DMS 273 treated with DMSO at 0.1 percent for 48 hours (cell line): ENCODE data around the gene NPAS4.
"Not testable (repeated sequence)": the region's sequence is repeated elsewhere in the genome, so short reads cannot be mapped to it uniquely, and the experiment has no call there.

ENCODE experiments used
- DNase-seq: peaks from one replicate; lab custom pipeline; 2025; lab: John Stamatoyannopoulos, UW

The NPAS4 gene

DNA sequence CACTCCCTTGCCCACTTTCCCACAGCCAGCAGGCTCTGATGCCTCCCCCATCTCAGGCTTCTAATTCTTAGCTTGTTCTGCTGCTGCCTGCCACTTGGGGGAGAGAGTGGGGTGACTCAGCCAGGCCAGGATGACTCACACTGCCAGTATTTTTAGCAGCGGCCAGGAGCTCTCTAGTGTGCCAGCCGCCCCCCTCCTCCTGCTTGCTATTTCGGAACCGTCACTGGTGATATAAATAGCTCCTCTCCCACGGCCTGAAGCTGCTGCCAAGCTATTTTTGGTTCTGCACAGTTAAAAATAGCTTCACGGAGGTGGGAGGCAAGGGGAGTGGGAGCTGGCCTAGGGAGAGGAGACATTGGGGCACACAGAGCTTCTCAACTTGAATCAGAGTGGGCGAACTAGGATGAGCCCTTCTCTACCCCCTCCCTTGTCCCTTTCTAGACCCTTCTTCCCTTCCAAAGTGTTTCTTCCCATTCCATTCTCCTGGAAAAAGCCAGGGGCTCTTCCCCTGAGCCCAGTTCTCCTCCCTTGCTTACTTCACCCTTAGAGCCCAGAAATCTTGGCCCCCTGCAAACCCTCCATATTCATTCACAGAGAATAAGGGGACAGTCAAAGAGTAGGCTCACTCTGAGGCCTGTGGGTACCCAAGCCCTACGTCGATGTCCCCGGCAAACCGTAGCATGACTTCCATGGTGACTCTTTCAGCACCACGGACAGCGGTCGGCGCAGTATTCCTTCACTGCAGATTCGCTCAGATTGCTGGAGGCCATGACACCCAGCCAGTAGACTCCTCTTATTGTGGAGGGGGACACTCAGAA lies 2.5 kb upstream of the NPAS4 start:
- peak; percentile 55 for DNase-seq

DNA sequence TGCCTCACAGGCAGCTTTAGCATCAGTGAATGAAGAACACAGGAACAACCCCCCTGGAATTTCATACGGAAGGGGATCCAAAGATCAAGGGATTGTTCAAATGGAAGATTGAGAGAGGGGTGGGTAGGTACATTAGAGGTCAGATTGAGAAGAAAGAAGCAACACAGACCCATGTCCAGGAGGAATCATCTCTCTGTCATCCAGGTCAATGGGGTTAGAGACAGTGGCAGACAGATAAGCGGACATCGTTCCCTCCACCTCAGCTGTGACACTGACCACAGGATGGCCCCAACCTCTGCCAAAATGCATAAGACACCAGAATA lies 1.9 kb upstream of the NPAS4 start:
- no peak for DNase-seq

DNA sequence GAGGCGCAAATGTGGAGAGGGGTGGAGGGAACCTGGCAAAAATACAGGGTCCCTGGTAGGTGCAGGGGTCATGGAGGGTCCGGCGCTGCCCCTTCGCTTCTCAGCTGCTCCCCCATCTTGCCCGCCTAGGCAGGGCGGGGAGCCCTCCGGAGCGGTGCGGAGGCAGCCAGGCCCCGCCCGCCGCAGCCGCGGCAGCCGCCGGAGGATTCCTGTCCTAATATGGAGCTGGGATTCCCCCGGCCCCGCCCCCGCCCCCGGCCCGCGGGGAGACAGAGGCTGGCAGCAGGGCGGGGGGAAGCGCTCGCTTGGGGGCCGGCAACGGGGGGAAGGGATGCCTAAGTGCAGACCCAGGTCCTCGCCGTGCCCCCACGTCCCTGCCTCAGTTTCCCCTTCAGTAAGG lies 1.0 kb upstream of the NPAS4 start:
- no peak for DNase-seq

DNA sequence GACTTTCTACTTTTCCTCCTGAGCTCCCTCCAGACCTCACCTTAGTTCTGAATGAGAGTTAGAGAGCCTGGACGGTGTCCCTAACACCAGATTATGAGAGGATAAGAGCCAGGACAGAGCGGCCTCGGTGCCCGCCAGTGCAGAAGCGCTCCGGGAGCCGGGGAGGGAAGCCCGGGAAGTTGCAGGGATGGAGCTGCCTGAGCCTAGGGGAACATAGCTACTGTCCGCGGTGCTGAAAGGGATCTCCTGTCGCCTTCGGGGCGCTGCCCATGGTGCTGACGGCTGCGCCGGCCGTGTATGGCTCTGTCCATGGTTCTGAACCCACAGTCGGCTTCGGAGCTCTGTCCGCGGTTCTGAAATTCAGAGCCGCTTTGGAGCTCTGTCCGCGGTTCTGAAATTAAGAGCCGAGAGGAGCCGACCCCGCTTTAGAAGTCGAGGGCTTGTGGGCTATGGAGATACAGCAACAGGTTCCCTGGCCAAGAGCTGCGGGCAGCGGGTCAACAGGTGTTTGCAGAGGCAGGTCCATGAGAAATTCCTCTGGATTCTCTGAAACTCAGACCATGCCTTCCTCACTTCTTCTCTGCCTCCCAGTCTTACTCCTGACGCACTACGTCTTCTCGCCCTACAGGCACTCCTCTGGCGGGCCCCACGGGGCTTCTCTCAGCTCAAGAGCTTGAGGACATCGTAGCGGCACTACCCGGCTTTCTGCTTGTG lies 814 bp downstream of the NPAS4 start:
- DNase-seq = no peak

DNA sequence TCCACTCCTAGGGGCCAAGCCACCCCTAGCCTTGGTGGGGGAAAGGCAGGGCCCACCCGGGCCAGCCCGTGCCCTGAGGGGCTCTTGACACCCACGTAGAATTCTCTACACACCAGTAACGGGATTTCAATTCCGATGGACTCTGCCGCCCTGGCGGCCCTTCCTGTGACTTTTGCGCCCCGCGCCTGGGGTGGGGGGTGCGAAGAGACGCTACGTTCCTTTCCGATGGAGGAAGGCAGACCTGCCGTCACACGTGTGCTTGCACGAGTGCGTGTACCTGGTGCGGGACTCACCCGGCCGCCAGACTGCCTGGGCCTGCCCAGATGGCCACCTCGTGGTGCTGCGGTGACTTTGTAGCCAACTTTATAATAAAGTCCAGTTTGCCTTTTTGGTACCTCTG lies 5.5 kb downstream of the NPAS4 start:
- DNase-seq = no peak

DNA sequence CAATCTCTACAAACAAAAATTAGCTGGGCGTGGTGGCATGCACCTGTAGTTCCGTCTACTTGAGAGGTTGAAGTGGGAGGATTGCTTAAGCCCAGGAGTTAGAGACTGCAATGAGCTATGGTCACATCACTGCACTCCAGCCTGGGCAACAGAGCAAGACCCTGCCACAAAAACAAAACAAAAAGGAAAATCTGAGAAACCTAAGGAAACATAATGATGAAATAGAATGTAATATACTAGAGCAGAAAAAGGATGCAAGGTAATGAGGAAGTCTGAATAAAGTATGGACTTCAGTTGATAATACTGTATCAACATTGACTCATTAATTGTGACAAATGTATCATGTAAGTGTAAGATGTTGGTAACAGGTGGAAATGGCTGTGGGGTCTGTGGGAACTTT lies 8.1 kb downstream of the NPAS4 start:
- DNase-seq = no peak

DNA sequence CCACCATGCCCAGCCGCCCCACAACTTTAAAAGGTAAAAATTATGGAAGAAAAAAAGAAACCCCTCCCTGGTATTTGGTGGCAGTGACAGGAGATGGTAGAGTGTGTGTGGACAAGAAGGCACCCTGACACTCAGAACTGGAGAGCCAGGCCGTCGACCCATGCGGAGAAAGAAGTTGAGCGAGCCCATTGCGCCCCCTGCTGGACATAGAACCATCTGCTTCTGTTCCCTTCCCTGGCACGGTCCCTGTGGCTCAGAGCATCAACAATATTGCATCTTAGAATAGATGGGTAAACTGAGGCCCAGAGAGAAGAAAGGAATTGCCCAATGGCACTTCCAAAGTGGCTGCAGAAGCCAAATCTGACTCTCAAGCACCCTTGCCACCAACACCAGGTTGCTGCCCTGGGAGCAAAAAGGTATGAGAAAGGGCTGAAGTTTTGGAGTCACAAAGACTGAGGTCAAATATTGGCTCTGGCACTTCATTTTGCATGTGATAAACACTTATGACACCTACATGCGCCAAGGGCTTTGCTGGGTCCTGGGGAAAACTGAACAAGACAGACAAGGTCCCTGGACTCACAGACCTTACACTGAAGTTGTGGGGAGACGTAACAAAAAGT lies 9.3 kb downstream of the NPAS4 start:
- peak; percentile 21 for DNase-seq

DNA sequence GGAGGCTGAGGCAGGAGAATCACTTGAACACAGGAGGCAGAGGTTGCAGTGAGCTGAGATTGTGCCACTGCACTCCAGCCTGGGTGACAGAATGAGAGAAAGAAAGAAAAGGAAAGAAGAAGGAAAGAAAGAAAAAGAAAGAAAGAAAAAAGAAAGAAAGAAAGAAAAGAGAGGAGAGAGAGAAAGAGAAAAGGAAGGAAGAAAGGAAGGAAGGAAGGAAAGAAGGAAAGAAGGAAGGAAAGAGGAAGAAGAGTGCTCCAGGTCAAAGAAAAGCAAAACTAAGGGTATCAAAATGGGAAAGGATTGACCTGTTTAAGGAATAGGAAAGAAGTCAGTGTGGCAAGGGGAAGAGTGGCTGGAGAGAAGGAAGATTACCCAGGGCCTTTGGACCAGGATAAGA lies 10.5 kb downstream of the NPAS4 start:
- DNase-seq = not testable (repeated sequence)

DNA sequence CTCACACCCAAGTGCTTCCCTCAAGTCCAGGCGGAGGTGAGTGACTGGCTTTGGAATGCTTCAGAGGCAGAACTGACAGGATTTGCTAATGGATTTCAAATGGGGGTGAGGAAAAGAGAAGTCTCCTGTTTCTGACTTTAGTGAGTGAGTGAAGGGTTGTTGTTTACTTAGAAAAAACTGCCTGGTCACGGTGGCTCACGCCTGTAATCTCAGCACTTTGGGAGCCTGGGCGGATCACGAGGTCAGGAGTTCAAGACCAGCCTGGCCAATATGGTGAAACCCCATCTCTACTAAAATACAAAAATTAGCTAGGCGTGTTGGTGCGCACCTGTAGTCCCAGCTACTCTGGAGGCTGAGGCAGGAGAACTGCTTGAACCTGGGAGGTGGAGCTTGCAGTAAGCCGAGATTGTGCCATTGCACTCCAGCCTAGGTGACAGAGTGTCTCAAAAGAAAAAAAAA lies 11.1 kb downstream of the NPAS4 start:
- not testable (repeated sequence) for DNase-seq

DNA sequence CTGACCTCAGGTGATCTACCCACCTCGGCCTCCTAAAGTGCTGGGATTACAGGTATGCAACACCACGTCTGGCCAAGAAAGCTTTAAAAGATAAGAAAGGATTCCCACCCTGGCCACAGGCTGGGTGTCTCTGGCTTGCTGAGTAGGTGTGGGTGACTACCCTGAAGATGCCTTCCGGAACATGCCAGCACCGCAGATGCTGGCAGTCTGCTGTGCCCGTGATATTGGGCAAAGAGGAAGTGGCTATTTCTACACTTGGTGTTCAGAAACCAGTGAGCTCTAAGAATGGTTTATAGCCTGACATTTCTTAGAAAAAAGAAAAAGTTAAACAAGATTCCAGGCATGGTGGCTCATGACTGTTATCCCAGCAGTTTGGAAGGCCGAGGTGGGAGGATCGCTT lies 11.8 kb downstream of the NPAS4 start:
- no peak for DNase-seq

DNA sequence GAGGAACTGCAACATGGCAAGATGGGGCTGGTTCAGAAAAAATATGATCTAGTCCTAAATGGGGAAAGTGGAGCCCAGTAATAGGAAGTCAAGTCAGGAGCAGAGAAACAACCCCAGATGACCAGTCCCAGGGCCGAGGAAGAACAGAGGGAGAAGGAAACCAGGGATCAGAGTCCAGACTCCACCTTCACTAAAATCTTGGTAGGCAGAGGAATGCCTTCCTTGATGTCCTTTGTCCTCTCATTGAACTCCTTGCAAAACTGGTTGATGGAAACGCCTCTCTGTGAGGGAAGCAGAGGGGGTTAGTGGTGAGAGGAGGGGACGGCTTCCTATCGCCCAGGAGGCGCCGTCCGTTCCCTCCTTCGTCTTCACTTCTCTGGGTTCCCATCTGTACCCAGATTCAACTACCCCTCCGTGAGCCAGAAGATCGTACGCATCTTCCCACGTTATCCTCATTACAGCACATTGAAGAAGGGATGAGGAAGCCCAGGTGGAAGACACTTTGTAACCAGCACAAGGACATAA lies 17.2 kb downstream of the NPAS4 start:
- no peak for DNase-seq

DNA sequence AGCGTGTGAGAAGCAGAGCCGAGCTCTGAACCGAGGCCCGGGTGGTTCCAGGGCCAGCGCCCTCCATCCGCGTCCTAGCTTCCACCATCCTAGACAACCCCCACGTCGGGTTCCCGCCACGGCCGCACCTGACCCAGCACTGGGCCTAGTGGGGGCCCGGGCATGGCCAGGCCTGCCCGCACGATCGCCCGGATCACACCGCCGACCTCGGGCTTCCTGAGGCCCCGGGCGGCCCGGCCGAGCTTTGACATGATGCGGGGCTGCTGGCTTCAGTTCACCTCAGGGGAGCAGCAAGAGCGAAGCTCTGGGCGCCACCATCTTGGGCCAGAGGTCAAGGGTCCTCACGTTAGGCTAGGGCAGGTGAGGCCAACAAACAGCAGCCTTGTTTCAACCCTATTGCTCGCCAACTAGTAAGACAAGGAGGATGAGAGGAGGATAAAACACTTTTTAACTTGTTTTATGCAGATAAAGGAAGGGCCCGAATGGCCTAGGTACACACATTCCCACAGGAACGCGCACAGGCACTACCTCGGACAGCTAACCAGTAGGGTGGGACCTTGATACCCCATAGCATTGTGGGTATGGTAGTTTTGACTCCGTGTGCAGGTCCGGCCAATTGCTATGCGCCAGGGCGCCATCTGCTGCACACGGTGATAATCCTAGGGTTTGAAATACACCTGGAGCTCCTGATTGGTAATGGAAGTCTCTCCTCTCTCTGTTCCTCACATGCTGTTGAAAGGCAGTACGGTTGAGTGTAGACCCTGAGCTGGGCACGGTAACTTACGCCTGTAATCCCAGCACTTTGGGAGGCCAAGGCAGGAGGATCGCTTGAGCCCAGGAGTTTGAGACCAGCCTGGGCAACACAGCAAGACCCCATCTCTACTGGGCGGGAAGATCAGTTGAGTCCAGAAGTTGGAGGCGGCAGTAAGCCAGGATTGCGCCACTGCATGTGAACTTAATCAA lies 17.9 kb downstream of the NPAS4 start, which contains the start of gene MRPL11:
MRPL11 (minus strand) TSS at position 345 of the 963 bp plus-strand sequence; CDS start at position 251, 94 bp downstream.
- peak; percentile 82 for DNase-seq

DNA sequence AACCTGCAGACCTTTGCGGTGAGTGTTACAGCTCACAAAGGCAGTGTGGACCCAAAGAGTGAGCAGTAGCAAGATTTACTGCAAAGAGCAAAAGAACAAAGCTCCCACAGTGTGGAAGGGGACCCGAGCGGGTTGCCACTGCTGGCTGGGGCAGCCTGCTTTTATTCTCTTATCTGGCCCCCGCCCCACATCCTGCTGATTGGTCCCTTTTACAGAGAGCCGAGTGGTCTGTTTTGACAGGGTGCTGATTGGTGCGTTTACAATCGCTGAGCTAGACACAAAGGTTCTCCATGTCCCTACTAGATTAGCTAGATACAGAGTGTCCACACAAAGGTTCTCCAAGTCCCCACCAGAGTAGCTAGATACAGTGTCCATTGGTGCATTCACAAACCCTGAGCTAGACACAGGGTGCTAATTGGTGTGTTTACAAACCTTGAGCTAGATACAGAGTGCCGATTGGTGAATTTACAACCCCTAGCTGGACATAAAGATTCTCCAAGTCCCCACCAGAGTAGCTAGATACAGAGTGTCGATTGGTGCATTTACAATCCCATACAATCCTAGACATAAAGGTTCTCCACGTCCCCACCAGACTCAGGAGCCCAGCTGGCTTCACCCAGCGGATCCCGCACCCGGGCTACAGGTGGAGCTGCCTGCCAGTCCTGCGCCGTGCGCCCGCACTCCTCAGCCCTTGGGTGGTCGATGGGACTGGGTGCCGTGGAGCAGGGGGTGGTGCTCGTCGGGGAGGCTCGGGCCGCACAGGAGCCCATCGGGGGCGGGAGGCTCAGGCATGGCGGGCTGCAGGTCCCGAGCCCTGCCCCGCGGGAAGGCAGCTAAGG lies 19.5 kb downstream of the NPAS4 start:
- DNase-seq = not testable (repeated sequence)

DNA sequence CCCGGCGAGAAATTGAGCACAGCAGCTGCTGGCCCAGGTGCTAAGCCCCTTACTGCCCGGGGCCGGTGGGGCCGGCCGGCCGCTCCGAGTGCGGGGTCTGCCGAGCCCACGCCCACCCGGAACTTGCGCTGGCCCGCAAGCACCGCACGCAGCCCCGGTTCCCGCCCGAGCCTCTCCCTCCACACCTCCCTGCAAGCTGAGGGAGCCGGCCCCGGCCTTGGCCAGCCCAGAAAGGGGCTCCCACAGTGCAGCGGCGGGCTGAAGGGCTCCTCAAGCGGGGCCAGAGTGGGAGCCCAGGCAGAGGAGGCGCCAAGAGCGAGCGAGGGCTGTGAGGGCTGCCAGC lies 20.1 kb downstream of the NPAS4 start:
- not testable (repeated sequence) for DNase-seq

DNA sequence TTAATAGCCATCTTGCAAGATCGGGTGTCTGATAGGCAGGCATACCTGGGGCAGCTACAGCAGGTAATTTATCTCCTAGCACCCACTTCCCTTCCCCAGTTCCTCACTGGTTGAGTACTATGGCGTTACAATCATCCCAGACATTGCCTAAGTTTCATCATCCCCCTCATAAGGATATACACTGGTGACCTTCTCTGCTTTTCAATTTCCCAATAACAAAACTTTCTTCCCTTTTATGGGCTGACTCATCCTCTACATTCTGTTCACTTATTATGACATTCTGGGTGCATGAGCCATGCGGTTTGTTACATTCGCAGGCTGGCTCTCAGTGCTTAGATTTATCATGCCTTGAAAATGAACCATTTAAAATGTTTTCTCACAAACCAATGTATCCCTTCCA lies 22.8 kb downstream of the NPAS4 start:
- DNase-seq = no peak

DNA sequence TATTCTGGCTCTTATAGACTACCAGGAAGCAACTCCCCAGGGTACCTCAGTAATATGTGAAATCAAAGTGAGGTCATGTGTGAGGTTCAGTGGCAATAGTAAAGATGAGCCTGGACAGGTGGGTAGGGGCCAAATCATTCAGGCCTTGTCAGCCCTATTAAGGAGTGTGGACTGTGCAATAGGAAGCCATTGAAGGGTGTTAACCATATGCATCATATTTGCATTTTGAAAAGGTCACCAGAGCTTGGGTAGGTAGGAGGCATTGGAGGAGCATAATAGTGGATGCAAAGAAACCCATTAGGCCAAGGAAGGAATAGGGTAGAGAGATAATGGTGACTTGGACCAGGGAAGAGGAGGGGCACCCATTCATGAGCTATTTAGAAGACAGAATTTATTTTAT lies 26.2 kb downstream of the NPAS4 start:
- no peak for DNase-seq

DNA sequence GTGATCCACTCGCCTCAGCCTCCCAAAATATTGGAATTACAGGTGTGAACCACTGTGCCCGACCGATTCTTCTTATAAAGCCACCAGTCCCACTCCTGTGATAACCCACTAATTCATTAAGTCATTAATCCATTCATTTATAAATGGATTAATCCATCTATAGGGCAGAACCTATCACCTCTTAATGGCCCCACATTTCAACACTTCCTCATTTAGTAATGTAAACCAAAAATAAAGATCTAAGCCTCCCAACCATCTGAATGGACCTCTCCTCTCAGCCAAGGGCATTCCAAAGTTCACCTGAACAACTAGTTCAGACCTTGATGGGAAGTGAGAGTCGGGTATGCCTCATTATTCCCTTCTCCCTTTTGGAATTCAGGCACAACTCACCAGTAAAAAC lies 27.7 kb downstream of the NPAS4 start:
- no peak for DNase-seq

DNA sequence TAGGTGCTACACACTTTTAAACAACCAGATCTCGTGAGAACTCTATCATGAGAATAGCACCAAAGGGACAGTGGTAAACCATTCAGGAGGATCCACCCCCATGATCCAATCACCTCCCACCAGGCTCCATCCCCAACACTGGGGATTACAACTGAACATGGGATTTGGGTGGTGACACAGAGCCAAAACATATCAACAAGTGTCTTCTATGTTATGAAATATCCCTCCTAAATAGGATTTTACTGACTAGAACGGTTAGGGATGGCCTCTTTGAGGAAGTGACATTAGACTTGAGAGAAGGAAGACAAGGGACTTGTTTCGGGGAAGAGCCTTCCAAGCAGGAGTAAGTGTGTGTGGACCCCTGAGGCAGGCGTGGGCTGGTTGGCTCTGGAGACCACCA lies 29.7 kb downstream of the NPAS4 start:
- no peak for DNase-seq

DNA sequence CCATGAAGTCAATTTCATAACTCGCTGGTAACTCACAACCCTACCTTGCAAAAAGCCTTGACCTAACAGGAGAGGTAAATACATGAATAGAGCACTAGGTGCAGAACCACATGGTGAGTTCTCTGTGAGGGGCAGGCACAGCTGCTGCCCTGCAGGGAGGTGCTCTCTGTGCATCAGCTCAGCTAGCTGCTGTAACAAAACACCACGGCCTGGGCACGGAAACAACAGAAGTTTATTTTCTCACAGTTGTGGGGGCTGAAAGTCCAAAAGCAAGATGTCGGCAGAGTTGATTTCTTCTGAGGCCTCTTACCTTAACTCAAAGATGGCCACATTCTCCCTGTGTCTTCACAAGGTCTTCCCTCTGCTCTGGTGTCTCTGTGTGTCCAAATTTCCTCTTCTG lies 30.8 kb downstream of the NPAS4 start:
- DNase-seq = no peak

DNA sequence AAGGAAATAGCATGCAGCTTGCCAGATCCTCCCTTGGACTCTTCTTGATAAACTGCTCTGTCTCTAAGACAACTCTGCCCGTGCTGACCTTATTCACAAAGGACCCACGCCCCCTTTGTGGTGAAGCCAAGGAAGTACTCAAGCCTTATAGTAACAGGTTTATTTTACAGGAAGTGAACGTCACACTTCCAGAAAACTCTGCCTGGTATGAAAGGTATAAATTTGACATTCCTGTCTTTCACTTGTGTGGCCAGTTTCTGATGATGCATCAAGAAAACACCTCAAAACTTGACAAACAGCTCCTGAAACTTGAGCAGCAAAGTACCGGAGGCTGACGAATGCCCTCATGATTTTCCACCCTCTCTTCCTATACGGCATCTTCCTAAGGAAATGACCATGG lies 33.4 kb downstream of the NPAS4 start:
- DNase-seq = no peak

DNA sequence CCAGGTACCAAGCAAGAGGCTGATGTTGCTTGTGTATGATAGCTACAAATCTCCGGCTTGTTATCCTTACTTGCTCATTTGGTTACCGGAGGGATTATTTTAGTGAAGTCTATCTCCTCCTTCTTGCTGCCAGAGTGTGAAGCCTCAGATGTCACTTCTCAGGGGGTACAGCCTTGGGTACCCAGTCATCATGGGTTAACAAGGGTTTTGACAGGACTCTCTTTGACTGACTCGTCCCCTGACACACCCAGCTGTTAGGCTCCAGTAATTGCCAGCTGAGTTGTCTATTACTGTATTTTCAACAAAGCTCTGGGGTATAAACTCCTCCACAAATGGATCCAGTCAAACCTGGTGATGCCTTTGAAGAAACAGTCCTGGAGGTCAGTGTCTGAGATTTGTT lies 34.0 kb downstream of the NPAS4 start:
- DNase-seq = no peak
